Fibroblast of lung (primary cell): ENCODE results near the gene GLB1L3. TPM values are rescaled to one million over a fixed set of nuclear protein-coding genes. Genes with fewer than 3 reads are reported as not detected.
A peak's percentile ranks its signal among the peaks of the same experiment; 100 is the strongest.

Experiments used
- DNase-seq, 2 donors: peaks; one replicate each; pipeline versions ENCODE4 v3.0.0 to v3.0.0-alpha.2; 2010; ENCODE audit warnings: low read depth in 2 of 2
- H2AFZ ChIP-seq: 2 replicates; pipeline ENCODE4 v1.5.1; 2012; ENCODE audit warnings: low read length, control low read depth, inconsistent platforms
- H3K27ac ChIP-seq: 2 replicates; pipeline ENCODE4 v1.5.1; 2011; ENCODE audit warnings: low read length, control low read depth; ENCODE audit not compliant: insufficient read depth
- H3K27me3 ChIP-seq: 2 replicates; pipeline ENCODE4 v1.5.1; 2011; ENCODE audit warnings: mild to moderate bottlenecking, low read length; ENCODE audit not compliant: control insufficient read depth, insufficient read depth
- H3K36me3 ChIP-seq: 2 replicates; pipeline ENCODE4 v1.5.1; 2011; ENCODE audit warnings: low read length; ENCODE audit not compliant: control insufficient read depth, insufficient read depth
- H3K4me1 ChIP-seq: 2 replicates; pipeline ENCODE4 v1.5.1; 2011; ENCODE audit warnings: low read length; ENCODE audit not compliant: control insufficient read depth, insufficient read depth; ENCODE audit errors: extremely low read depth
- H3K4me2 ChIP-seq: 2 replicates; pipeline ENCODE4 v1.5.1; 2011; ENCODE audit warnings: low read length, control low read depth; ENCODE audit not compliant: insufficient read depth; ENCODE audit errors: extremely low read depth
- H3K4me3 ChIP-seq, 4 experiments: fragments of 200-600 bp in 1 of 4; sonication (generic) in 1 of 4; replicated peaks in 1 of 4; 2 replicates each; pipeline ENCODE4 v1.5.1; 2011 to 2016; ENCODE audit warnings: low read length in 4 of 4, low read depth in 3 of 4, mild to moderate bottlenecking in 3 of 4, control low read depth in 2 of 4, inconsistent platforms in 1 of 4, mixed read lengths in 1 of 4; ENCODE audit not compliant: insufficient read depth in 1 of 4; ENCODE audit errors: control extremely low read depth in 1 of 4
- H3K79me2 ChIP-seq: 2 replicates; pipeline ENCODE4 v1.5.1; 2012; ENCODE audit warnings: mild to moderate bottlenecking, low read length, inconsistent platforms; ENCODE audit not compliant: control insufficient read depth, insufficient read depth
- H3K9ac ChIP-seq: 2 replicates; pipeline ENCODE4 v1.5.1; 2011; ENCODE audit warnings: mild to moderate bottlenecking, low read length, control low read depth; ENCODE audit not compliant: insufficient read depth
- H3K9me3 ChIP-seq: 2 replicates; pipeline ENCODE4 v1.5.1; 2012; ENCODE audit warnings: low read depth, low read length; ENCODE audit not compliant: control insufficient read depth, insufficient read depth
- H4K20me1 ChIP-seq: 2 replicates; pipeline ENCODE4 v1.5.1; 2011; ENCODE audit warnings: low read length; ENCODE audit not compliant: control insufficient read depth, insufficient read depth; ENCODE audit errors: extremely low read depth
- CTCF ChIP-seq, 2 donors: IDR thresholded peaks in 1 of 2; conservative IDR thresholded peaks in 1 of 2; 1 replicate in 1 of 2; 2 replicates in 1 of 2; pipeline ENCODE4 v1.5.1; 2011 to 2012; ENCODE audit warnings: low read length in 2 of 2, control low read depth in 1 of 2, inconsistent platforms in 1 of 2, low read depth in 1 of 2, mild to moderate bottlenecking in 1 of 2
- EZH2 ChIP-seq: IDR thresholded peaks from 2 replicates; pipeline ENCODE4 v1.5.1; 2012; ENCODE audit warnings: low read length, control low read depth, mild to moderate bottlenecking; ENCODE audit errors: missing control alignments
- polyA plus RNA-seq, 2 donors: library from polyadenylated mRNA; depleted of rRNA in 1 of 2; stranded (reverse) in 1 of 2; unstranded in 1 of 2; fragments of >200 nt; gene quantifications; 2 replicates each; pipeline ENCODE4 v1.2.1, GENCODE V29; 2011 to 2012; ENCODE audit warnings: missing spikeins in 1 of 2
- total RNA-seq: library from RNA; depleted of rRNA; stranded (reverse); fragments of >200 nt; gene quantifications from 2 replicates; pipeline ENCODE4 v1.2.1, GENCODE V29; 2014

GLB1L3 gene
- total and polyA plus RNA-seq, 2 donors (not counting 1 experiment from before 2014, with no cell fraction given): not detected

GRCh38 chr11:134252346-134253187 lies 23.6 kb upstream of the GLB1L3 start:
- Histone ChIP-seq H2AFZ (peak overlapping the region; percentile 97), H3K9ac (peak overlapping the region; percentile 68), H3K79me2 (peaks cover 5% of the 10 kb centered on the region), H3K4me1 (peaks cover 6% of the 10 kb centered on the region), H3K4me3 (peak overlapping the region; percentile 91 to 96 (median 92)), H3K27me3 (no peaks in the 10 kb centered on the region), H4K20me1 (no peaks in the 10 kb centered on the region), H3K27ac (peak overlapping the region; percentile 70), H3K36me3 (peaks cover 1% of the 10 kb centered on the region), H3K9me3 (no peaks in the 10 kb centered on the region), H3K4me2 (peak overlapping the region; percentile 95)
- no peak for TF ChIP-seq CTCF (conservative IDR thresholded peaks at IDR 0.05 in 1 of 2, IDR thresholded peaks at IDR 0.05 in 1 of 2; ENCODE audit: low read depth in 1 of 2, low read length in 2 of 2)
- no peak for TF ChIP-seq EZH2
- DNase-seq: no peak

- Histone ChIP-seq H3K27me3 (no peaks in the 10 kb centered on the region), H4K20me1 (no peaks in the 10 kb centered on the region), H3K27ac (peak within 1 kb of the TSS; percentile 70), H3K9ac (peak within 1 kb of the TSS; percentile 68), H3K4me1 (peaks cover 6% of the 10 kb centered on the region), H3K4me3 (peak within 1 kb of the TSS; percentile 91 to 96 (median 92)), H3K4me2 (peak within 1 kb of the TSS; percentile 95), H3K9me3 (no peaks in the 10 kb centered on the region), H3K36me3 (peaks cover 1% of the 10 kb centered on the region), H3K79me2 (peaks cover 5% of the 10 kb centered on the region), H2AFZ (peak within 1 kb of the TSS; percentile 97)
- DNase-seq: peak; percentile 94 to 96
- peak; percentile 9 to 28 for TF ChIP-seq CTCF (conservative IDR thresholded peaks at IDR 0.05 in 1 of 2, IDR thresholded peaks at IDR 0.05 in 1 of 2; ENCODE audit: low read depth in 1 of 2, low read length in 2 of 2)
- no peak for TF ChIP-seq EZH2
Observed at GRCh38 chr11:134253188-134253993, 22.8 kb upstream of the GLB1L3 start, which contains the start of the genes ACAD8 and THYN1. TSS of gene ACAD8 (plus strand) at chr11:134253568. CDS start at chr11:134253601, 33 bp downstream. TSS of gene THYN1 (minus strand) at chr11:134253352. CDS start at chr11:134252882, 470 bp downstream.
